ENCODE results near the gene HNF4A.

- TF ChIP-seq POLR2A (IDR thresholded peaks at IDR 0.05) (no peak), CTCF (IDR thresholded peaks at IDR 0.05) (no peak), EP300 (IDR thresholded peaks at IDR 0.05; ENCODE audit: low read depth) (no peak), POLR2AphosphoS5 (IDR thresholded peaks at IDR 0.05) (no peak)
Measured at GRCh38 chr20:44470327-44470726, 114.8 kb downstream of the HNF4A start.
